HL-60/S4 (cell line): Measurements from ENCODE around the gene NCF4.

Source experiments
- in situ Hi-C: fragments of 300-500 bp; cut with MboI; formaldehyde crosslinking; loops from 2 replicates; pipeline ENCODE4 v1.14.3; 2022; ENCODE audit warnings: low sequenced_read_pairs

NCF4 gene

GRCh38 chr22:36918586-36919284, 57.9 kb downstream of the NCF4 start:
- in situ Hi-C loops: no loop called here

- in situ Hi-C loops: no loop called here
Measured at GRCh38 chr22:36921309-36922104, 60.7 kb downstream of the NCF4 start.

GRCh38 chr22:36922105-36922608, 61.4 kb downstream of the NCF4 start:
- in situ Hi-C loops: no loop called here

- in situ Hi-C loops: no loop called here
Measured at GRCh38 chr22:36922711-36923110, 61.9 kb downstream of the NCF4 start.

GRCh38 chr22:36923131-36923788, 62.5 kb downstream of the NCF4 start:
- in situ Hi-C loops: no loop called here

GRCh38 chr22:36924151-36924698, 63.4 kb downstream of the NCF4 start:
- in situ Hi-C loops: no loop called here

- in situ Hi-C loops: no loop called here
Measured at GRCh38 chr22:36925388-36926290, 64.8 kb downstream of the NCF4 start.

- in situ Hi-C loops: no loop called here
Measured at GRCh38 chr22:36926309-36926708, 65.5 kb downstream of the NCF4 start.

GRCh38 chr22:36926721-36927435, 66.1 kb downstream of the NCF4 start:
- in situ Hi-C loops: no loop called here
